A549 (cell line): ENCODE measurements around the gene FHIT. TPM values are rescaled to one million over a fixed set of nuclear protein-coding genes. Genes with fewer than 3 reads are reported as not detected.

ENCODE experiments used
- ATAC-seq, 2 experiments: fragments of 200-7000 bp in 1 of 2; fragments of >200 bp in 1 of 2; cut with Nextera tagmentation in 1 of 2; cut with Tn5 transposase in 1 of 2; 3 replicates each; pipeline versions ENCODE4 v1.8.0 to v1.9.1; 2018 to 2020; ENCODE audit warnings: mild to moderate bottlenecking in 1 of 2, moderate library complexity in 1 of 2
- CTCF ChIA-PET: fragments of 300-600 bp; sonication (Branson Sonifier 250); formaldehyde crosslinking; extraction: SDS; loops from one replicate; lab custom pipeline; 2021; ENCODE audit warnings: antibody characterized with exemption, inconsistent platforms; lab: Yijun Ruan, JAX
- POLR2A ChIA-PET: fragments of 350-600 bp; formaldehyde crosslinking; extraction: SDS; loops from one replicate; lab custom pipeline; 2021; ENCODE audit warnings: antibody characterized with exemption, inconsistent platforms; lab: Yijun Ruan, JAX
- DNase-seq, 2 experiments: peaks; one replicate each; pipeline versions ENCODE4 v3.0.0 to v3.0.0-alpha.2; 2011 to 2016; ENCODE audit warnings: low read depth in 1 of 2, low spot score in 1 of 2
- FAIRE-seq: peaks from 2 replicates; lab custom pipeline; 2011; peaks lifted over from hg19 to GRCh38; lab: Jason Lieb, UNC
- H3K27ac ChIP-seq, 2 experiments: fragments of >200 bp; sonication (Bioruptor Twin); formaldehyde crosslinking; 3 replicates each; pipeline ENCODE4 v1.5.1; 2016 to 2017
- H3K4me1 ChIP-seq: fragments of >200 bp; sonication (Bioruptor Twin); formaldehyde crosslinking; 3 replicates; pipeline ENCODE4 v1.6.1; 2016
- H3K4me2 ChIP-seq: fragments of >200 bp; sonication (Bioruptor Twin); formaldehyde crosslinking; 3 replicates; pipeline ENCODE4 v1.6.1; 2016
- H3K4me3 ChIP-seq: fragments of >200 bp; sonication (Bioruptor Twin); formaldehyde crosslinking; 3 replicates; pipeline ENCODE4 v1.5.1; 2016
- H3K9me3 ChIP-seq: fragments of >200 bp; sonication (Bioruptor Twin); formaldehyde crosslinking; 3 replicates; pipeline ENCODE4 v1.6.1; 2016
- BHLHE40 ChIP-seq: IDR thresholded peaks from 2 replicates; pipeline ENCODE4 v1.6.1; 2012; ENCODE audit warnings: low read depth, low read length, inconsistent platforms
- EHF ChIP-seq: fragments of 250-450 bp; sonication (Bioruptor Pico); IDR thresholded peaks from 2 replicates; pipeline ENCODE4 v1.5.0; 2020; ENCODE audit warnings: mild to moderate bottlenecking
- FOSB ChIP-seq: fragments of 250-450 bp; sonication (Bioruptor Pico); IDR thresholded peaks from 2 replicates; pipeline ENCODE4 v1.5.0; 2020; ENCODE audit warnings: mild to moderate bottlenecking, moderate library complexity
- FOSL2 ChIP-seq, 2 experiments: fragments of 450-650 bp in 1 of 2; fragments of >200 bp in 1 of 2; sonication (Bioruptor Twin) in 1 of 2; formaldehyde crosslinking; IDR thresholded peaks; 2 replicates each; pipeline versions ENCODE4 v1.5.0 to v1.6.1; 2016 to 2020; ENCODE audit warnings: mild to moderate bottlenecking in 1 of 2, moderate library complexity in 1 of 2
- HDAC2 ChIP-seq: fragments of 200-600 bp; sonication (generic); IDR thresholded peaks from 2 replicates; pipeline ENCODE4 v1.6.1; 2016
- HOXB13 ChIP-seq: fragments of 250-450 bp; sonication (Bioruptor Pico); IDR thresholded peaks from 2 replicates; pipeline ENCODE4 v1.5.0; 2020; ENCODE audit warnings: low read depth, mild to moderate bottlenecking, moderate library complexity
- HOXB5 ChIP-seq: fragments of 250-450 bp; sonication (Bioruptor Pico); IDR thresholded peaks from 2 replicates; pipeline ENCODE4 v1.5.0; 2020; ENCODE audit warnings: mild to moderate bottlenecking, moderate library complexity
- KDM5A ChIP-seq: fragments of 200-600 bp; sonication (generic); IDR thresholded peaks from 2 replicates; pipeline ENCODE4 v1.6.1; 2016; ENCODE audit warnings: antibody characterized with exemption, mild to moderate bottlenecking
- MAFK ChIP-seq: fragments of 450-650 bp; IDR thresholded peaks from 2 replicates; pipeline ENCODE4 v1.6.1; 2014; ENCODE audit not compliant: partially characterized antibody
- MYC ChIP-seq: IDR thresholded peaks from 2 replicates; pipeline ENCODE4 v1.6.1; 2012; ENCODE audit warnings: mild to moderate bottlenecking, inconsistent platforms, low read length, improper control_type of control experiment, borderline replicate concordance
- NFE2L2 ChIP-seq: fragments of 150-350 bp; conservative IDR thresholded peaks from 2 replicates; pipeline ENCODE4 v1.6.1; 2014; ENCODE audit warnings: low read length
- POLR2A ChIP-seq: IDR thresholded peaks from 2 replicates; pipeline ENCODE4 v1.6.1; 2012; ENCODE audit warnings: mild to moderate bottlenecking, low read length
- POLR2AphosphoS2 ChIP-seq: conservative IDR thresholded peaks from 2 replicates; pipeline ENCODE4 v1.6.1; 2012; ENCODE audit warnings: low read length, improper control_type of control experiment, inconsistent platforms
- RARB ChIP-seq: fragments of 250-450 bp; sonication (Bioruptor Pico); IDR thresholded peaks from 2 replicates; pipeline ENCODE4 v1.8.0; 2021; ENCODE audit warnings: mild to moderate bottlenecking, moderate library complexity
- RFX5 ChIP-seq: fragments of 450-650 bp; IDR thresholded peaks from 2 replicates; pipeline ENCODE4 v1.7.1; 2014; ENCODE audit warnings: antibody characterized with exemption, mild to moderate bottlenecking, moderate library complexity
- RNF2 ChIP-seq: fragments of 200-600 bp; sonication (generic); IDR thresholded peaks from 2 replicates; pipeline ENCODE4 v1.6.1; 2016; ENCODE audit warnings: low read depth, mild to moderate bottlenecking, antibody characterized with exemption, moderate library complexity, borderline replicate concordance
- SREBF2 ChIP-seq: fragments of 450-650 bp; IDR thresholded peaks from 2 replicates; pipeline ENCODE4 v1.6.1; 2014; ENCODE audit warnings: mild to moderate bottlenecking, moderate library complexity
- TFCP2L1 ChIP-seq: fragments of 250-450 bp; sonication (Bioruptor Pico); IDR thresholded peaks from 2 replicates; pipeline ENCODE4 v1.5.0; 2021; ENCODE audit warnings: mild to moderate bottlenecking
- ZC3H11A ChIP-seq: fragments of 450-650 bp; IDR thresholded peaks from 2 replicates; pipeline ENCODE4 v1.6.1; 2014; ENCODE audit warnings: antibody characterized with exemption, mild to moderate bottlenecking
- ZFP36 ChIP-seq: fragments of 450-650 bp; IDR thresholded peaks from 2 replicates; pipeline ENCODE4 v1.6.1; 2014; ENCODE audit warnings: borderline replicate concordance; ENCODE audit not compliant: partially characterized antibody
- WGBS: methylation state at CpG from one replicate; pipeline ENCODE4 v1.1.6; 2017; ENCODE audit errors: missing lambda C conversion rate; 5-methylcytosine and 5-hydroxymethylcytosine counted together
- polyA plus RNA-seq, 4 experiments: library from polyadenylated mRNA; depleted of rRNA in 3 of 4; stranded (reverse); fragments of >200 nt; fragmentation: RNase III in 1 of 4; extraction: RNeasy Plus Mini Kit Qiagen cat#74134 plus additional on column Dnase treatment in 1 of 4; gene quantifications; 2 replicates in 3 of 4; 3 replicates in 1 of 4; pipeline ENCODE4 v1.2.3, GENCODE V29; 2011 to 2017
- TF ChIP-seq, protein P1 (sequence below): fragments of 250-450 bp; sonication (Bioruptor Pico); IDR thresholded peaks from 2 replicates; pipeline ENCODE4 v1.5.0; 2021; ENCODE audit warnings: mild to moderate bottlenecking, moderate library complexity, borderline replicate concordance
- TF ChIP-seq, protein P2 (sequence below): fragments of 450-650 bp; IDR thresholded peaks from 2 replicates; pipeline ENCODE4 v1.6.1; 2014; ENCODE audit warnings: antibody characterized with exemption
- TF ChIP-seq, protein P3 (sequence below): IDR thresholded peaks from 2 replicates; pipeline ENCODE4 v1.6.1; 2012
- TF ChIP-seq, protein P4 (sequence below): fragments of >200 bp; sonication (Bioruptor Twin); formaldehyde crosslinking; IDR thresholded peaks from 3 replicates; pipeline ENCODE4 v1.5.1; 2016

Gene FHIT
- polyA plus RNA-seq, 2 of the 4 experiments (the other 2 are of a cell fraction) = 0.76 to 0.92 TPM

DNA sequence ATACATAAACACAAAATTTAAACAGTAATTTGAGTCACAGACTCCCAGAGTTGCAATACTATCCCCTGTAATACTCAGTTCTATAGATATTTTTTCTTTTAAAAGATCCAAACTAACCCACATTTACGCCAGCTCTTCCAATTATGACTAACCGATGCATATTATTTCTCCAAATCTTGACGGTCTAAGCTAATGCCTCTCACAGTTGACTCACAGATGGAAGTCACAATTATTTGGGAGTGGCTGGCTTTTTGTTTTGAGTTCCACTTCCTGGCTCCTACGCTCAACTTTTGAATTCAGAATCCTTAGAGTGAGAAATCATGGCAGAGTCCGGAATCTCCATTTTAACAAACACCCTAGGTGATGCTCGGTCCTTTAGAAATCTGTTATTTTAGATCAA lies 749.9 kb downstream of the FHIT start:
- CTCF ChIA-PET = no interaction called here
- DNase-seq = no peak
- POLR2A ChIA-PET = no interaction called here
- TF ChIP-seq ZC3H11A = no peak
- TF ChIP-seq, protein P1, sequence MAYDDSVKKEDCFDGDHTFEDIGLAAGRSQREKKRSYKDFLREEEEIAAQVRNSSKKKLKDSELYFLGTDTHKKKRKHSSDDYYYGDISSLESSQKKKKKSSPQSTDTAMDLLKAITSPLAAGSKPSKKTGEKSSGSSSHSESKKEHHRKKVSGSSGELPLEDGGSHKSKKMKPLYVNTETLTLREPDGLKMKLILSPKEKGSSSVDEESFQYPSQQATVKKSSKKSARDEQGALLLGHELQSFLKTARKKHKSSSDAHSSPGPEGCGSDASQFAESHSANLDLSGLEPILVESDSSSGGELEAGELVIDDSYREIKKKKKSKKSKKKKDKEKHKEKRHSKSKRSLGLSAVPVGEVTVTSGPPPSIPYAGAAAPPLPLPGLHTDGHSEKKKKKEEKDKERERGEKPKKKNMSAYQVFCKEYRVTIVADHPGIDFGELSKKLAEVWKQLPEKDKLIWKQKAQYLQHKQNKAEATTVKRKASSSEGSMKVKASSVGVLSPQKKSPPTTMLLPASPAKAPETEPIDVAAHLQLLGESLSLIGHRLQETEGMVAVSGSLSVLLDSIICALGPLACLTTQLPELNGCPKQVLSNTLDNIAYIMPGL (CRISPR knock-in tag) = no peak
- FAIRE-seq = no peak
- H3K4me3 ChIP-seq = no peak overlapping the region
- H3K27ac ChIP-seq = no peak overlapping the region
- no peaks in the 10 kb centered on the region for H3K4me1 ChIP-seq
- 39% methylated on average over 6 of the region's 6 CpGs for WGBS
- no peak overlapping the region for H3K4me2 ChIP-seq
- no peaks in the 10 kb centered on the region for H3K9me3 ChIP-seq
- no peak for ATAC-seq

DNA sequence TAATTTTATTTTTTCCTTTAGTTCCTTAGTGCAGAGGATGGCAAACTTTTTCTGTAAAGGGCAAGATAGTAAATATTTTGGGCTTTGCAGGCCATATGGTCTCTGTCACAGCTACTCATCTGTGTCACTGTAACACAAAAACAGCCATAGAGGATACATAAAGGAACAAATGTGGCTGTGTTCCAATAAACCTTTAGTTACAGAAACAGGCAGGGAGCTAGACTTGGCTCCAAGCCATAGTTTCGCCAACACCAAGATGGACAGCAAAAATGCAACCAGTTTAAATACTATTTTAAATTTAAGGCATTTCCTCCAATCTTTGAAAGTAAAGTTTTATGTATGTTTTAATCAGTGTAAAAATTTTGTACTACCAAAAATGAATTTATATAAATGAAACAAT lies 753.4 kb downstream of the FHIT start:
- Histone ChIP-seq H3K4me1 (no peaks in the 10 kb centered on the region), H3K9me3 (no peaks in the 10 kb centered on the region), H3K4me2 (no peak overlapping the region), H3K27ac (no peak overlapping the region), H3K4me3 (no peak overlapping the region)
- DNase-seq (no peak), ATAC-seq (no peak), FAIRE-seq (no peak)
- ChIA-PET POLR2A (no interaction called here), CTCF (no interaction called here)
- 10% methylated on average over 1 of the region's 1 CpG for WGBS
- TF ChIP-seq HOXB5 (CRISPR knock-in tag) (no peak), BHLHE40 (no peak), MYC (no peak), NFE2L2 (no peak), TFCP2L1 (CRISPR knock-in tag) (no peak), FOSB (CRISPR knock-in tag) (no peak), MAFK (no peak), POLR2A (no peak), HOXB13 (CRISPR knock-in tag) (no peak), FOSL2 (IDR thresholded peaks at IDR 0.05) (no peak), FOSL2 (CRISPR knock-in tag; IDR thresholded peaks at IDR 0.05) (no peak), RARB (no peak), SREBF2 (no peak), POLR2AphosphoS2 (no peak), KDM5A (no peak), HDAC2 (no peak), ZFP36 (no peak)
- TF ChIP-seq, protein P2, sequence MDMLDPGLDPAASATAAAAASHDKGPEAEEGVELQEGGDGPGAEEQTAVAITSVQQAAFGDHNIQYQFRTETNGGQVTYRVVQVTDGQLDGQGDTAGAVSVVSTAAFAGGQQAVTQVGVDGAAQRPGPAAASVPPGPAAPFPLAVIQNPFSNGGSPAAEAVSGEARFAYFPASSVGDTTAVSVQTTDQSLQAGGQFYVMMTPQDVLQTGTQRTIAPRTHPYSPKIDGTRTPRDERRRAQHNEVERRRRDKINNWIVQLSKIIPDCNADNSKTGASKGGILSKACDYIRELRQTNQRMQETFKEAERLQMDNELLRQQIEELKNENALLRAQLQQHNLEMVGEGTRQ = no peak
- TF ChIP-seq, protein P3, sequence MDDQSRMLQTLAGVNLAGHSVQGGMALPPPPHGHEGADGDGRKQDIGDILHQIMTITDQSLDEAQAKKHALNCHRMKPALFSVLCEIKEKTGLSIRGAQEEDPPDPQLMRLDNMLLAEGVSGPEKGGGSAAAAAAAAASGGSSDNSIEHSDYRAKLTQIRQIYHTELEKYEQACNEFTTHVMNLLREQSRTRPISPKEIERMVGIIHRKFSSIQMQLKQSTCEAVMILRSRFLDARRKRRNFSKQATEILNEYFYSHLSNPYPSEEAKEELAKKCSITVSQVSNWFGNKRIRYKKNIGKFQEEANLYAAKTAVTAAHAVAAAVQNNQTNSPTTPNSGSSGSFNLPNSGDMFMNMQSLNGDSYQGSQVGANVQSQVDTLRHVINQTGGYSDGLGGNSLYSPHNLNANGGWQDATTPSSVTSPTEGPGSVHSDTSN = no peak
- TF ChIP-seq, protein P4, sequence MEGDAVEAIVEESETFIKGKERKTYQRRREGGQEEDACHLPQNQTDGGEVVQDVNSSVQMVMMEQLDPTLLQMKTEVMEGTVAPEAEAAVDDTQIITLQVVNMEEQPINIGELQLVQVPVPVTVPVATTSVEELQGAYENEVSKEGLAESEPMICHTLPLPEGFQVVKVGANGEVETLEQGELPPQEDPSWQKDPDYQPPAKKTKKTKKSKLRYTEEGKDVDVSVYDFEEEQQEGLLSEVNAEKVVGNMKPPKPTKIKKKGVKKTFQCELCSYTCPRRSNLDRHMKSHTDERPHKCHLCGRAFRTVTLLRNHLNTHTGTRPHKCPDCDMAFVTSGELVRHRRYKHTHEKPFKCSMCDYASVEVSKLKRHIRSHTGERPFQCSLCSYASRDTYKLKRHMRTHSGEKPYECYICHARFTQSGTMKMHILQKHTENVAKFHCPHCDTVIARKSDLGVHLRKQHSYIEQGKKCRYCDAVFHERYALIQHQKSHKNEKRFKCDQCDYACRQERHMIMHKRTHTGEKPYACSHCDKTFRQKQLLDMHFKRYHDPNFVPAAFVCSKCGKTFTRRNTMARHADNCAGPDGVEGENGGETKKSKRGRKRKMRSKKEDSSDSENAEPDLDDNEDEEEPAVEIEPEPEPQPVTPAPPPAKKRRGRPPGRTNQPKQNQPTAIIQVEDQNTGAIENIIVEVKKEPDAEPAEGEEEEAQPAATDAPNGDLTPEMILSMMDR = no peak

DNA sequence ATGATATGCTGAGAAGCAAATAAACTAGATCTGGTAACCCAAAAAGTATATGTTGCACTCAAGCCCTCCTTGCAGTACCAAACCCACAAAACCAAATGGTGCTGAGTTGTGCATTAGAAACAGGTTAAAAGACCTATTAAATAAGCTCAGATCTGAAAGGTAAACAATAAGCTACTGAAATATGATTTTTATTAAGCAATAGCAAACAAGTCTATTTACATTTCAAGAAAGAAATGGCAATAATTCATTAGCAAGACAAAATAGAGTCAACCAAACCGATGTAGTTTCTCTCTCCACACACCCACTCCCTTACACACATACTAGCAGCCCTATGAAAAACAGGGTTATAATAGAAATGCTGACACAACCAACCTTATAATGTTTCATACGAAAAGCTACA lies 760.3 kb downstream of the FHIT start:
- H3K4me1 ChIP-seq = no peaks in the 10 kb centered on the region
- FAIRE-seq (no peak), ATAC-seq (no peak), DNase-seq (no peak)
- 5% methylated on average over 2 of the region's 2 CpGs for WGBS
- H3K4me2 ChIP-seq = no peak overlapping the region
- H3K9me3 ChIP-seq = no peaks in the 10 kb centered on the region
- ChIA-PET CTCF (no interaction called here), POLR2A (no interaction called here)
- no peak overlapping the region for H3K4me3 ChIP-seq
- no peak overlapping the region for H3K27ac ChIP-seq
- TF ChIP-seq MAFK = no peak
- no peak for TF ChIP-seq RNF2
- TF ChIP-seq HDAC2 = no peak
- no peak for TF ChIP-seq RFX5
- TF ChIP-seq EHF (CRISPR knock-in tag) = no peak
- no peak for TF ChIP-seq KDM5A
